Lung (tissue), 12 donors: ENCODE data around the gene ARID1B. TPM values are rescaled to one million over a fixed set of nuclear protein-coding genes. Genes with fewer than 3 reads are reported as not detected.

Source experiments
- ATAC-seq: fragments of 200-7000 bp; cut with Tn5 transposase; one replicate; pipeline ENCODE4 v1.9.1; 2020; ENCODE audit warnings: moderate number of reproducible peaks; ENCODE audit not compliant: insufficient read depth, low FRiP score
- DNase-seq, 3 donors: peaks; one replicate each; pipeline ENCODE4 v3.0.0-alpha.2; 2013 to 2017
- H3K27ac ChIP-seq, 2 donors: one replicate each; pipeline ENCODE4 v1.5.1; 2013; ENCODE audit warnings: mild to moderate bottlenecking in 2 of 2, moderate library complexity in 2 of 2, control low read depth in 1 of 2, inconsistent platforms in 1 of 2, low read depth in 1 of 2, low read length in 1 of 2
- H3K27me3 ChIP-seq, 3 donors: one replicate each; pipeline ENCODE4 v1.5.1; 2013; ENCODE audit warnings: low read length in 2 of 3; ENCODE audit not compliant: control insufficient read depth in 3 of 3, insufficient read depth in 3 of 3
- H3K36me3 ChIP-seq, 4 donors: one replicate each; pipeline ENCODE4 v1.5.1; 2013; ENCODE audit warnings: low read length in 4 of 4, mild to moderate bottlenecking in 1 of 4, moderate library complexity in 1 of 4; ENCODE audit not compliant: control insufficient read depth in 4 of 4, insufficient read depth in 4 of 4
- H3K4me1 ChIP-seq, 5 donors: one replicate each; pipeline ENCODE4 v1.5.1; 2013; ENCODE audit warnings: low read length in 5 of 5, mild to moderate bottlenecking in 2 of 5, moderate library complexity in 1 of 5; ENCODE audit not compliant: control insufficient read depth in 5 of 5, insufficient read depth in 5 of 5
- H3K4me3 ChIP-seq: one replicate; pipeline ENCODE4 v1.5.1; 2013; ENCODE audit warnings: mild to moderate bottlenecking, control low read depth, moderate library complexity
- H3K9ac ChIP-seq, 2 donors: one replicate each; pipeline ENCODE4 v1.5.1; 2013; ENCODE audit warnings: low read length in 2 of 2, control low read depth in 1 of 2; ENCODE audit not compliant: insufficient read depth in 1 of 2
- H3K9me3 ChIP-seq, 4 donors: one replicate each; pipeline ENCODE4 v1.5.1; 2013; ENCODE audit warnings: low read length in 3 of 4, mild to moderate bottlenecking in 1 of 4, moderate library complexity in 1 of 4; ENCODE audit not compliant: control insufficient read depth in 4 of 4, insufficient read depth in 3 of 4
- WGBS, 2 donors: extraction: QIAGEN DNeasy Blood & Tissue Kit; methylation state at CpG; one replicate each; pipeline ENCODE4 v1.1.7; 2013; 5-methylcytosine and 5-hydroxymethylcytosine counted together
- polyA plus RNA-seq, 2 donors: library from polyadenylated mRNA; stranded (reverse); fragments of 200-250 nt; gene quantifications; one replicate each; pipeline ENCODE4 v1.2.1, GENCODE V29; 2013
- total RNA-seq, 2 donors: library from RNA; depleted of rRNA in 1 of 2; stranded (reverse); fragments of >200 nt in 1 of 2; gene quantifications; one replicate each; pipeline ENCODE4 v1.2.1, GENCODE V29; 2014 to 2021
- TF ChIP-seq, protein P1 (sequence below): IDR thresholded peaks from 2 replicates; pipeline ENCODE4 v1.5.1; 2012; ENCODE audit warnings: mild to moderate bottlenecking; ENCODE audit errors: control extremely low read depth, extremely low read depth
- donor health status: control.
- donor health status: control.
- donor health status: Bipolar disorder and iron deficiency.
- donor health status: healthy.
- donor health status: DM: yes; HTN: yes; CAD: no.

The ARID1B gene
- total and polyA plus RNA-seq, 4 donors: 10.5 to 239 (median 50.9) TPM

GRCh38 chr6:156839129-156839528 lies 62.0 kb downstream of the ARID1B start:
- TF ChIP-seq, protein P1, sequence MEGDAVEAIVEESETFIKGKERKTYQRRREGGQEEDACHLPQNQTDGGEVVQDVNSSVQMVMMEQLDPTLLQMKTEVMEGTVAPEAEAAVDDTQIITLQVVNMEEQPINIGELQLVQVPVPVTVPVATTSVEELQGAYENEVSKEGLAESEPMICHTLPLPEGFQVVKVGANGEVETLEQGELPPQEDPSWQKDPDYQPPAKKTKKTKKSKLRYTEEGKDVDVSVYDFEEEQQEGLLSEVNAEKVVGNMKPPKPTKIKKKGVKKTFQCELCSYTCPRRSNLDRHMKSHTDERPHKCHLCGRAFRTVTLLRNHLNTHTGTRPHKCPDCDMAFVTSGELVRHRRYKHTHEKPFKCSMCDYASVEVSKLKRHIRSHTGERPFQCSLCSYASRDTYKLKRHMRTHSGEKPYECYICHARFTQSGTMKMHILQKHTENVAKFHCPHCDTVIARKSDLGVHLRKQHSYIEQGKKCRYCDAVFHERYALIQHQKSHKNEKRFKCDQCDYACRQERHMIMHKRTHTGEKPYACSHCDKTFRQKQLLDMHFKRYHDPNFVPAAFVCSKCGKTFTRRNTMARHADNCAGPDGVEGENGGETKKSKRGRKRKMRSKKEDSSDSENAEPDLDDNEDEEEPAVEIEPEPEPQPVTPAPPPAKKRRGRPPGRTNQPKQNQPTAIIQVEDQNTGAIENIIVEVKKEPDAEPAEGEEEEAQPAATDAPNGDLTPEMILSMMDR: no peak
- peaks cover 0 to 5% (median 1%) of the 10 kb centered on the region in 4 donors for H3K36me3 ChIP-seq
- H3K9ac ChIP-seq: no peak overlapping the region
- no peak for DNase-seq
- peaks cover 14 to 46% (median 32%) of the 10 kb centered on the region in 5 donors for H3K4me1 ChIP-seq
- no peak overlapping the region for H3K4me3 ChIP-seq
- peak overlapping the region in 1 of 2 donors; percentile 7 for H3K27ac ChIP-seq
- no peaks in the 10 kb centered on the region for H3K9me3 ChIP-seq
- WGBS, 2 donors: 74 to 76% methylated on average over 2 of the region's 2 CpGs
- no peak for ATAC-seq
- no peaks in the 10 kb centered on the region for H3K27me3 ChIP-seq

- H3K27me3 ChIP-seq: no peaks in the 10 kb centered on the region
- no peak overlapping the region for H3K9ac ChIP-seq
- peaks cover 14 to 46% (median 27%) of the 10 kb centered on the region in 5 donors for H3K4me1 ChIP-seq
- TF ChIP-seq, protein P1: no peak
- ATAC-seq (no peak), DNase-seq (peak in 1 of 3 donors; percentile 48)
- H3K4me3 ChIP-seq: no peak overlapping the region
- H3K27ac ChIP-seq: peak overlapping the region; percentile 24 to 45
- H3K36me3 ChIP-seq: peaks cover 0 to 5% (median 1%) of the 10 kb centered on the region in 4 donors
- H3K9me3 ChIP-seq: no peaks in the 10 kb centered on the region
- WGBS, 2 donors: 70 to 78% methylated on average over 9 of the region's 9 CpGs
Observed at GRCh38 chr6:156839591-156840001, 62.4 kb downstream of the ARID1B start.

- Histone ChIP-seq H3K27me3 (no peaks in the 10 kb centered on the region), H3K27ac (peak overlapping the region; percentile 24 to 52), H3K36me3 (peaks cover 0 to 5% (median 1%) of the 10 kb centered on the region in 4 donors), H3K9ac (peak overlapping the region in 1 of 2 donors; percentile 23), H3K4me3 (no peak overlapping the region), H3K9me3 (no peaks in the 10 kb centered on the region), H3K4me1 (peaks cover 14 to 47% (median 27%) of the 10 kb centered on the region in 5 donors)
- 56 to 62% methylated on average over 8 of the region's 8 CpGs for WGBS, 2 donors
- TF ChIP-seq, protein P1: no peak
- DNase-seq: no peak
- ATAC-seq: no peak
Observed at GRCh38 chr6:156840136-156840535, 63.0 kb downstream of the ARID1B start.

DNA sequence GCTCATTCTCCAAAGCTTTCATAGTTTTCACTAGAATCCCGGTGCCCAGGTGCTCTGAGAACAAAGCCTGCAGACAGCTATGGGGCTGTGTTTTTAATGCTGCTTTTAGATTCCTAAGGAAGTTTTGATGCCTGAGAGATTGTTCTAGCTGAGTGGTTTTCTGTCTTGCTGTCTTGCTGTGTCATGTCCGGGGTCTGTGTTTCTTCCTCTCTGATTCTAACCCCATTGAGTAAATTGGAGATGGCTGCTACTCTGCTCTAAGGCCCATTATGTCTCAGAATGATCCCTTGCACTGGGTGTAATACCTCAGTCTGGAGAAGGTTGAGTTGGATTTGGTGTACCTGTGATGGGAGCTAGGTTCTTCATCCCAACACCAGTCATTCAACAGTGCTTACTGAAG lies 63.4 kb downstream of the ARID1B start:
- peaks cover 14 to 47% (median 32%) of the 10 kb centered on the region in 5 donors for H3K4me1 ChIP-seq
- DNase-seq: no peak
- ATAC-seq: no peak
- WGBS, 2 donors: 80 to 85% methylated on average over 2 of the region's 2 CpGs
- H3K9ac ChIP-seq: no peak overlapping the region
- TF ChIP-seq, protein P1: no peak
- no peaks in the 10 kb centered on the region for H3K27me3 ChIP-seq
- H3K9me3 ChIP-seq: no peaks in the 10 kb centered on the region
- H3K27ac ChIP-seq: peak overlapping the region in 1 of 2 donors; percentile 24
- H3K4me3 ChIP-seq: no peak overlapping the region
- H3K36me3 ChIP-seq: peaks cover 0 to 5% (median 1%) of the 10 kb centered on the region in 4 donors
